WTC11 (cell line): ENCODE data around the gene SRD5A1. TPM values are rescaled to one million over a fixed set of nuclear protein-coding genes. Genes with fewer than 3 reads are reported as not detected.

Experiments
- ATAC-seq: fragments of 200-7000 bp; cut with Tn5 transposase; 2 replicates; pipeline ENCODE4 v1.10.0; 2021; ENCODE audit warnings: mild to moderate bottlenecking, moderate library complexity
- CTCF ChIA-PET: fragments of 300-600 bp; sonication (Branson Sonifier 250); formaldehyde crosslinking; loops from one replicate; lab custom pipeline; 2021; ENCODE audit warnings: antibody characterized with exemption; lab: Charles Lee
- POLR2A ChIA-PET: fragments of 350-600 bp; sonication (Branson Sonifier 250); formaldehyde crosslinking; loops from one replicate; lab custom pipeline; 2021; ENCODE audit warnings: antibody characterized with exemption; lab: Charles Lee
- DNase-seq: peaks from one replicate; pipeline ENCODE4 v3.0.0; 2021; ENCODE audit warnings: low spot score
- H3K27ac Mint-ChIP-seq: 2 replicates; pipeline ENCODE4 v1.8.0; 2021; ENCODE audit warnings: mixed read lengths
- H3K27me3 Mint-ChIP-seq: 2 replicates; pipeline ENCODE4 v1.8.0; 2021; ENCODE audit warnings: low read depth, mild to moderate bottlenecking, moderate library complexity, mixed read lengths
- H3K36me3 Mint-ChIP-seq: 2 replicates; pipeline ENCODE4 v1.8.0; 2021; ENCODE audit warnings: mixed read lengths
- H3K4me1 Mint-ChIP-seq: 2 replicates; pipeline ENCODE4 v1.8.0; 2022; ENCODE audit warnings: mixed read lengths
- H3K4me3 Mint-ChIP-seq: 2 replicates; pipeline ENCODE4 v1.8.0; 2021; ENCODE audit warnings: mild to moderate bottlenecking, moderate library complexity, mixed read lengths
- H3K9me3 Mint-ChIP-seq: 2 replicates; pipeline ENCODE4 v1.8.0; 2021; ENCODE audit warnings: mixed read lengths
- CREB1 ChIP-seq: sonication (generic); formaldehyde crosslinking; IDR thresholded peaks from 2 replicates; pipeline ENCODE4 v1.8.0; 2023; ENCODE audit warnings: mild to moderate bottlenecking, missing genetic modification reagents
- GRHL2 ChIP-seq: fragments of 250-450 bp; sonication (Bioruptor Pico); IDR thresholded peaks from 2 replicates; pipeline ENCODE4 v1.8.0; 2022; ENCODE audit warnings: mild to moderate bottlenecking, moderate library complexity; ENCODE audit not compliant: insufficient replicate concordance, severe bottlenecking
- NFYB ChIP-seq: sonication (generic); formaldehyde crosslinking; conservative IDR thresholded peaks from 2 replicates; pipeline ENCODE4 v1.8.0; 2022; ENCODE audit warnings: low read depth, missing genetic modification reagents
- NR1H2 ChIP-seq: sonication (generic); formaldehyde crosslinking; IDR thresholded peaks from 2 replicates; pipeline ENCODE4 v1.9.0; 2021; ENCODE audit warnings: mild to moderate bottlenecking, moderate library complexity, missing genetic modification reagents
- RELA ChIP-seq: sonication (generic); formaldehyde crosslinking; IDR thresholded peaks from 2 replicates; pipeline ENCODE4 v1.8.1; 2022; ENCODE audit warnings: missing genetic modification reagents, mild to moderate bottlenecking, borderline replicate concordance
- TCF7 ChIP-seq: sonication (generic); formaldehyde crosslinking; IDR thresholded peaks from 2 replicates; pipeline ENCODE4 v1.8.0; 2022; ENCODE audit warnings: mild to moderate bottlenecking, low read depth, missing genetic modification reagents, moderate library complexity
- TP53 ChIP-seq: sonication (generic); formaldehyde crosslinking; IDR thresholded peaks from 2 replicates; pipeline ENCODE4 v1.8.1; 2023; ENCODE audit warnings: mild to moderate bottlenecking, missing genetic modification reagents
- ZBTB21 ChIP-seq: sonication (generic); formaldehyde crosslinking; IDR thresholded peaks from 2 replicates; pipeline ENCODE4 v1.8.1; 2023; ENCODE audit warnings: mild to moderate bottlenecking, missing genetic modification reagents, borderline replicate concordance
- ZNF121 ChIP-seq: sonication (generic); formaldehyde crosslinking; IDR thresholded peaks from 2 replicates; pipeline ENCODE4 v1.8.0; 2023; ENCODE audit warnings: missing genetic modification reagents
- ZNF138 ChIP-seq: sonication (generic); formaldehyde crosslinking; conservative IDR thresholded peaks from 2 replicates; pipeline ENCODE4 v1.8.1; 2022; ENCODE audit warnings: mild to moderate bottlenecking, moderate library complexity, missing genetic modification reagents
- ZNF232 ChIP-seq: sonication (generic); formaldehyde crosslinking; IDR thresholded peaks from 2 replicates; pipeline ENCODE4 v1.8.0; 2022; ENCODE audit warnings: mild to moderate bottlenecking, missing genetic modification reagents
- ZNF416 ChIP-seq: fragments of 250-450 bp; sonication (Bioruptor Pico); IDR thresholded peaks from 2 replicates; pipeline ENCODE4 v1.9.0; 2021; ENCODE audit warnings: mild to moderate bottlenecking, inconsistent platforms
- total RNA-seq: library from RNA; stranded (reverse); gene quantifications from 3 replicates; pipeline ENCODE4 v1.2.3, GENCODE V29; 2021
- TF ChIP-seq, protein P1 (sequence below): sonication (generic); formaldehyde crosslinking; IDR thresholded peaks from 2 replicates; pipeline ENCODE4 v1.8.1; 2022; ENCODE audit warnings: low read depth, missing genetic modification reagents, borderline replicate concordance
- TF ChIP-seq, protein P2 (sequence below): sonication (generic); formaldehyde crosslinking; IDR thresholded peaks from 2 replicates; pipeline ENCODE4 v1.8.0; 2023; ENCODE audit warnings: missing genetic modification reagents, mild to moderate bottlenecking, borderline replicate concordance
- TF ChIP-seq, protein P3 (sequence below): sonication (generic); formaldehyde crosslinking; IDR thresholded peaks from 2 replicates; pipeline ENCODE4 v1.8.0; 2022; ENCODE audit warnings: mild to moderate bottlenecking, missing genetic modification reagents
- TF ChIP-seq, protein P4 (sequence below): fragments of 250-450 bp; sonication (Bioruptor Pico); IDR thresholded peaks from 2 replicates; pipeline ENCODE4 v1.9.0; 2021; ENCODE audit warnings: mild to moderate bottlenecking, borderline replicate concordance
- TF ChIP-seq, protein P5 (sequence below): fragments of 250-450 bp; sonication (Bioruptor Pico); IDR thresholded peaks from 2 replicates; pipeline ENCODE4 v2.1.2; 2022; ENCODE audit warnings: mild to moderate bottlenecking, moderate library complexity
- TF ChIP-seq, protein P6 (sequence below): fragments of 250-450 bp; sonication (Bioruptor Pico); conservative IDR thresholded peaks from 2 replicates; pipeline ENCODE4 v1.9.0; 2021; ENCODE audit warnings: mild to moderate bottlenecking
- TF ChIP-seq, protein P7 (sequence below): fragments of 250-450 bp; sonication (Bioruptor Pico); IDR thresholded peaks from 2 replicates; pipeline ENCODE4 v1.9.0; 2021; ENCODE audit warnings: moderate library complexity, mild to moderate bottlenecking, inconsistent platforms, borderline replicate concordance

The SRD5A1 gene
- total RNA-seq, 1 experiment from 2014 or later: 36.9 TPM

DNA sequence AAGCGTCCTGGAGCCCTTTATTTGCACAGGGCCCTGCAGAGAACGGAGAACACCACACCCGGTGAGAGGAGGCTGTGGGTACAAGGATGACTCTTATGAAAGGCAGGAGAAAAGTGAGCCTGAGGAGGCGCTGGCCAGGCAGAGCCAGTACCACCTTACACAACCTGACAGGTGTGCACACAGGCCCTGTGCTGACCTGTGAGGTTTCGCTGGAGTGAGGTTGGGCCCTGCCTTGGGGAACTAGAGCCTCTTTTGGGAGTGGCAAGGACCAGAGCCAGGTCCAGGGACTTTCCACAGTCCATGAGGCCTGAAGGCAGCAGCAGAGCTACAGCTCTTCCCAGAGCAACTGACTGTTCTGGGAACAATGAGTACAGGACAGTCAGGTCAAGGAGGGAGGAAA, 3.1 kb downstream of the SRD5A1 start:
- H3K27me3 Mint-ChIP-seq: no peaks in the 10 kb centered on the region
- TF ChIP-seq, protein P1, sequence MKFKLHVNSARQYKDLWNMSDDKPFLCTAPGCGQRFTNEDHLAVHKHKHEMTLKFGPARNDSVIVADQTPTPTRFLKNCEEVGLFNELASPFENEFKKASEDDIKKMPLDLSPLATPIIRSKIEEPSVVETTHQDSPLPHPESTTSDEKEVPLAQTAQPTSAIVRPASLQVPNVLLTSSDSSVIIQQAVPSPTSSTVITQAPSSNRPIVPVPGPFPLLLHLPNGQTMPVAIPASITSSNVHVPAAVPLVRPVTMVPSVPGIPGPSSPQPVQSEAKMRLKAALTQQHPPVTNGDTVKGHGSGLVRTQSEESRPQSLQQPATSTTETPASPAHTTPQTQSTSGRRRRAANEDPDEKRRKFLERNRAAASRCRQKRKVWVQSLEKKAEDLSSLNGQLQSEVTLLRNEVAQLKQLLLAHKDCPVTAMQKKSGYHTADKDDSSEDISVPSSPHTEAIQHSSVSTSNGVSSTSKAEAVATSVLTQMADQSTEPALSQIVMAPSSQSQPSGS (CRISPR knock-in tag): no peak
- TF ChIP-seq CREB1 (no peak), TCF7 (CRISPR knock-in tag) (no peak), RELA (CRISPR knock-in tag) (no peak), ZBTB21 (CRISPR knock-in tag) (no peak), GRHL2 (CRISPR knock-in tag) (no peak), ZNF232 (CRISPR knock-in tag) (no peak), ZNF416 (no peak), ZNF121 (no peak), ZNF138 (CRISPR knock-in tag) (no peak), TP53 (CRISPR knock-in tag) (no peak), NFYB (CRISPR knock-in tag) (no peak), NR1H2 (CRISPR knock-in tag) (no peak)
- TF ChIP-seq, protein P2, sequence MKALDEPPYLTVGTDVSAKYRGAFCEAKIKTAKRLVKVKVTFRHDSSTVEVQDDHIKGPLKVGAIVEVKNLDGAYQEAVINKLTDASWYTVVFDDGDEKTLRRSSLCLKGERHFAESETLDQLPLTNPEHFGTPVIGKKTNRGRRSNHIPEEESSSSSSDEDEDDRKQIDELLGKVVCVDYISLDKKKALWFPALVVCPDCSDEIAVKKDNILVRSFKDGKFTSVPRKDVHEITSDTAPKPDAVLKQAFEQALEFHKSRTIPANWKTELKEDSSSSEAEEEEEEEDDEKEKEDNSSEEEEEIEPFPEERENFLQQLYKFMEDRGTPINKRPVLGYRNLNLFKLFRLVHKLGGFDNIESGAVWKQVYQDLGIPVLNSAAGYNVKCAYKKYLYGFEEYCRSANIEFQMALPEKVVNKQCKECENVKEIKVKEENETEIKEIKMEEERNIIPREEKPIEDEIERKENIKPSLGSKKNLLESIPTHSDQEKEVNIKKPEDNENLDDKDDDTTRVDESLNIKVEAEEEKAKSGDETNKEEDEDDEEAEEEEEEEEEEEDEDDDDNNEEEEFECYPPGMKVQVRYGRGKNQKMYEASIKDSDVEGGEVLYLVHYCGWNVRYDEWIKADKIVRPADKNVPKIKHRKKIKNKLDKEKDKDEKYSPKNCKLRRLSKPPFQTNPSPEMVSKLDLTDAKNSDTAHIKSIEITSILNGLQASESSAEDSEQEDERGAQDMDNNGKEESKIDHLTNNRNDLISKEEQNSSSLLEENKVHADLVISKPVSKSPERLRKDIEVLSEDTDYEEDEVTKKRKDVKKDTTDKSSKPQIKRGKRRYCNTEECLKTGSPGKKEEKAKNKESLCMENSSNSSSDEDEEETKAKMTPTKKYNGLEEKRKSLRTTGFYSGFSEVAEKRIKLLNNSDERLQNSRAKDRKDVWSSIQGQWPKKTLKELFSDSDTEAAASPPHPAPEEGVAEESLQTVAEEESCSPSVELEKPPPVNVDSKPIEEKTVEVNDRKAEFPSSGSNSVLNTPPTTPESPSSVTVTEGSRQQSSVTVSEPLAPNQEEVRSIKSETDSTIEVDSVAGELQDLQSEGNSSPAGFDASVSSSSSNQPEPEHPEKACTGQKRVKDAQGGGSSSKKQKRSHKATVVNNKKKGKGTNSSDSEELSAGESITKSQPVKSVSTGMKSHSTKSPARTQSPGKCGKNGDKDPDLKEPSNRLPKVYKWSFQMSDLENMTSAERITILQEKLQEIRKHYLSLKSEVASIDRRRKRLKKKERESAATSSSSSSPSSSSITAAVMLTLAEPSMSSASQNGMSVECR (CRISPR knock-in tag): no peak
- TF ChIP-seq, protein P3, sequence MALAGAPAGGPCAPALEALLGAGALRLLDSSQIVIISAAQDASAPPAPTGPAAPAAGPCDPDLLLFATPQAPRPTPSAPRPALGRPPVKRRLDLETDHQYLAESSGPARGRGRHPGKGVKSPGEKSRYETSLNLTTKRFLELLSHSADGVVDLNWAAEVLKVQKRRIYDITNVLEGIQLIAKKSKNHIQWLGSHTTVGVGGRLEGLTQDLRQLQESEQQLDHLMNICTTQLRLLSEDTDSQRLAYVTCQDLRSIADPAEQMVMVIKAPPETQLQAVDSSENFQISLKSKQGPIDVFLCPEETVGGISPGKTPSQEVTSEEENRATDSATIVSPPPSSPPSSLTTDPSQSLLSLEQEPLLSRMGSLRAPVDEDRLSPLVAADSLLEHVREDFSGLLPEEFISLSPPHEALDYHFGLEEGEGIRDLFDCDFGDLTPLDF: no peak
- TF ChIP-seq, protein P4, sequence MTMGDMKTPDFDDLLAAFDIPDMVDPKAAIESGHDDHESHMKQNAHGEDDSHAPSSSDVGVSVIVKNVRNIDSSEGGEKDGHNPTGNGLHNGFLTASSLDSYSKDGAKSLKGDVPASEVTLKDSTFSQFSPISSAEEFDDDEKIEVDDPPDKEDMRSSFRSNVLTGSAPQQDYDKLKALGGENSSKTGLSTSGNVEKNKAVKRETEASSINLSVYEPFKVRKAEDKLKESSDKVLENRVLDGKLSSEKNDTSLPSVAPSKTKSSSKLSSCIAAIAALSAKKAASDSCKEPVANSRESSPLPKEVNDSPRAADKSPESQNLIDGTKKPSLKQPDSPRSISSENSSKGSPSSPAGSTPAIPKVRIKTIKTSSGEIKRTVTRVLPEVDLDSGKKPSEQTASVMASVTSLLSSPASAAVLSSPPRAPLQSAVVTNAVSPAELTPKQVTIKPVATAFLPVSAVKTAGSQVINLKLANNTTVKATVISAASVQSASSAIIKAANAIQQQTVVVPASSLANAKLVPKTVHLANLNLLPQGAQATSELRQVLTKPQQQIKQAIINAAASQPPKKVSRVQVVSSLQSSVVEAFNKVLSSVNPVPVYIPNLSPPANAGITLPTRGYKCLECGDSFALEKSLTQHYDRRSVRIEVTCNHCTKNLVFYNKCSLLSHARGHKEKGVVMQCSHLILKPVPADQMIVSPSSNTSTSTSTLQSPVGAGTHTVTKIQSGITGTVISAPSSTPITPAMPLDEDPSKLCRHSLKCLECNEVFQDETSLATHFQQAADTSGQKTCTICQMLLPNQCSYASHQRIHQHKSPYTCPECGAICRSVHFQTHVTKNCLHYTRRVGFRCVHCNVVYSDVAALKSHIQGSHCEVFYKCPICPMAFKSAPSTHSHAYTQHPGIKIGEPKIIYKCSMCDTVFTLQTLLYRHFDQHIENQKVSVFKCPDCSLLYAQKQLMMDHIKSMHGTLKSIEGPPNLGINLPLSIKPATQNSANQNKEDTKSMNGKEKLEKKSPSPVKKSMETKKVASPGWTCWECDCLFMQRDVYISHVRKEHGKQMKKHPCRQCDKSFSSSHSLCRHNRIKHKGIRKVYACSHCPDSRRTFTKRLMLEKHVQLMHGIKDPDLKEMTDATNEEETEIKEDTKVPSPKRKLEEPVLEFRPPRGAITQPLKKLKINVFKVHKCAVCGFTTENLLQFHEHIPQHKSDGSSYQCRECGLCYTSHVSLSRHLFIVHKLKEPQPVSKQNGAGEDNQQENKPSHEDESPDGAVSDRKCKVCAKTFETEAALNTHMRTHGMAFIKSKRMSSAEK (CRISPR knock-in tag): no peak
- TF ChIP-seq, protein P5, sequence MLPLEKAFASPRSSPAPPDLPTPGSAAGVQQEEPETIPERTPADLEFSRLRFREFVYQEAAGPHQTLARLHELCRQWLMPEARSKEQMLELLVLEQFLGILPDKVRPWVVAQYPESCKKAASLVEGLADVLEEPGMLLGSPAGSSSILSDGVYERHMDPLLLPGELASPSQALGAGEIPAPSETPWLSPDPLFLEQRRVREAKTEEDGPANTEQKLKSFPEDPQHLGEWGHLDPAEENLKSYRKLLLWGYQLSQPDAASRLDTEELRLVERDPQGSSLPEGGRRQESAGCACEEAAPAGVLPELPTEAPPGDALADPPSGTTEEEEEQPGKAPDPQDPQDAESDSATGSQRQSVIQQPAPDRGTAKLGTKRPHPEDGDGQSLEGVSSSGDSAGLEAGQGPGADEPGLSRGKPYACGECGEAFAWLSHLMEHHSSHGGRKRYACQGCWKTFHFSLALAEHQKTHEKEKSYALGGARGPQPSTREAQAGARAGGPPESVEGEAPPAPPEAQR (CRISPR knock-in tag): no peak
- TF ChIP-seq, protein P6, sequence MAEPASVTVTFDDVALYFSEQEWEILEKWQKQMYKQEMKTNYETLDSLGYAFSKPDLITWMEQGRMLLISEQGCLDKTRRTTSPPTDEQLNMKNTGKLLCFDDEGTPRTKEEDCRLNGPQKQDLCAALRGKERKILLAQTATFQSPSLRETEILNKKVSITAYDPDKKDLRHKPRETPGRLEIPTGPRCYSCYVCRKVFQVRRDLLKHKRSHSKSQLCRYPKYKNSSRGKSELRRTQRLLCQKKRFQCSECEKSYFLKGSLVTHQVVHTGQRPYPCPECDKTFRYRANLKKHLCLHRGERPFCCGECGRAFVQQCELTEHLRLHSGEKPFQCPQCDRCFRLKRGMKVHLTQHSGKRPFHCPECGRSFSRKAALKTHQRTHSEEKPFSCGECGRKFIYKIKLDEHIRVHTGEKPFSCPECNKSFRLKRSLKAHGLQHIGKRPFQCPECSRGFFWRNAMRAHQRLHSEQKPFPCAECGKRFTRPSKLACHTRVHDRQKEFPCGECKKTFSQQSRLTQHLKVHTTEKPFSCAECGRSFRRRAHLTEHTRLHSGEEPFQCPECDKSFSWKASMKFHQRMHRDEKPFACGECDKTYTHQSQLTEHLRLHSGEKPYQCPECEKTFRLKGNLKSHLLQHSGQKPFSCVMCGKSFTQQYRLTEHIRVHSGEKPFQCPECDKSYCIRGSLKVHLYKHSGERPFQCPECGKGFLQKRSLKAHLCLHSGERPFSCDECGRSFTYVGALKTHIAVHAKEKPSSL (CRISPR knock-in tag): no peak
- TF ChIP-seq, protein P7, sequence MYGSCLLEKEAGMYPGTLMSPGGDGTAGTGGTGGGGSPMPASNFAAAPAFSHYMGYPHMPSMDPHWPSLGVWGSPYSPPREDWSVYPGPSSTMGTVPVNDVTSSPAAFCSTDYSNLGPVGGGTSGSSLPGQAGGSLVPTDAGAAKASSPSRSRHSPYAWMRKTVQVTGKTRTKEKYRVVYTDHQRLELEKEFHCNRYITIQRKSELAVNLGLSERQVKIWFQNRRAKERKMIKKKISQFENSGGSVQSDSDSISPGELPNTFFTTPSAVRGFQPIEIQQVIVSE (CRISPR knock-in tag): no peak
- TF ChIP-seq, all 79 proteins: peak for 0
- ChIA-PET CTCF (no interaction called here), POLR2A (no interaction called here)
- H3K36me3 Mint-ChIP-seq: peaks cover 10% of the 10 kb centered on the region
- DNase-seq: no peak
- no peak overlapping the region for H3K4me3 Mint-ChIP-seq
- H3K4me1 Mint-ChIP-seq: peaks cover 13% of the 10 kb centered on the region
- peak overlapping the region; percentile 69; the same call in 1 of the 2 replicates for H3K27ac Mint-ChIP-seq
- no peak for ATAC-seq
- H3K9me3 Mint-ChIP-seq: no peaks in the 10 kb centered on the region
